D721Med (cell line): Measurements from ENCODE around the gene BRD4.

Source experiments
- DNase-seq: peaks from one replicate; pipeline ENCODE4 v3.0.0; 2011; ENCODE audit warnings: low spot score; ENCODE audit not compliant: insufficient read length
- FAIRE-seq: peaks from 2 replicates; lab custom pipeline; 2011; peaks lifted over from hg19 to GRCh38; lab: Jason Lieb, UNC
- TF ChIP-seq, protein P1 (sequence below): IDR thresholded peaks from 2 replicates; pipeline ENCODE4 v1.5.1; 2012; ENCODE audit warnings: mild to moderate bottlenecking, control low read depth; ENCODE audit not compliant: insufficient read depth; ENCODE audit errors: missing control alignments

The BRD4 gene

DNA sequence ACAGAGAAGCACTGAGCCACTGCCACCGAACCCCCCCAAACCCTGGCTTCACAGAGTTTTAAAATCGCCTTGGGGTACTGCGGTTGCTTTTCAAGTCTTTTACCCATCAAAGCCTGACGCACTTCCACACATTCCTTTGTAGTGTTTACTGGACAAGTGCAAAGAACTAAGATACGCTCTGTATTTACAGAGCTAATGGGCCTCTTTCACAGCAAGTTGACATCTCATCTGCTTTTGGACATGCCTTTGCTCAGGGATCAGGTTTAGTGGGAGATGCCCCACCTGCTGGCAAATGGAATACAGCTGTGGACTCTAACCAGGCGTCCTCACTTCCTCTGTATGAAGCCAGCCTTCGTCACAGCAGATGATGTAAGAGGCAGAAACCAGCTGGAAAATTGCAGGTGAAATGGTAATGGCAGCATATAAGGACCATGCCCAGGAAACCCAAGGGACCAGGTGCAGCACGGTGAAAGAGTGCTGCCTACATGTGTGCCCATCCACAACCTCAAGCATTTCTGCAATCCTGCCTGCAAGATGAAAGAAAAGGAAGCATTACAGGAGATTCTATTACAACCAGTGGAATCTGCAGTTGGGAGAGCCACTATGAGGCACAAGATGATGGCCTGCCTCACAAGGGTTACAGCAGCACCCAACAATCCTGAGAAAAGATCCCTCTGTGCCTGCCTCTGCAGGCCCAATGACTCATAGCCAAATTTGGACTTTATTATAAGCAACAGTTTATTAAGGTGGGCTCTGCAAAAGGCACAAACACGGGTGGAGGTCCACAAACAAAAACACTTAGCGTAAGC, 34.7 kb downstream of the BRD4 start:
- TF ChIP-seq, protein P1, sequence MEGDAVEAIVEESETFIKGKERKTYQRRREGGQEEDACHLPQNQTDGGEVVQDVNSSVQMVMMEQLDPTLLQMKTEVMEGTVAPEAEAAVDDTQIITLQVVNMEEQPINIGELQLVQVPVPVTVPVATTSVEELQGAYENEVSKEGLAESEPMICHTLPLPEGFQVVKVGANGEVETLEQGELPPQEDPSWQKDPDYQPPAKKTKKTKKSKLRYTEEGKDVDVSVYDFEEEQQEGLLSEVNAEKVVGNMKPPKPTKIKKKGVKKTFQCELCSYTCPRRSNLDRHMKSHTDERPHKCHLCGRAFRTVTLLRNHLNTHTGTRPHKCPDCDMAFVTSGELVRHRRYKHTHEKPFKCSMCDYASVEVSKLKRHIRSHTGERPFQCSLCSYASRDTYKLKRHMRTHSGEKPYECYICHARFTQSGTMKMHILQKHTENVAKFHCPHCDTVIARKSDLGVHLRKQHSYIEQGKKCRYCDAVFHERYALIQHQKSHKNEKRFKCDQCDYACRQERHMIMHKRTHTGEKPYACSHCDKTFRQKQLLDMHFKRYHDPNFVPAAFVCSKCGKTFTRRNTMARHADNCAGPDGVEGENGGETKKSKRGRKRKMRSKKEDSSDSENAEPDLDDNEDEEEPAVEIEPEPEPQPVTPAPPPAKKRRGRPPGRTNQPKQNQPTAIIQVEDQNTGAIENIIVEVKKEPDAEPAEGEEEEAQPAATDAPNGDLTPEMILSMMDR: no peak
- no peak for DNase-seq
- FAIRE-seq: no peak

DNA sequence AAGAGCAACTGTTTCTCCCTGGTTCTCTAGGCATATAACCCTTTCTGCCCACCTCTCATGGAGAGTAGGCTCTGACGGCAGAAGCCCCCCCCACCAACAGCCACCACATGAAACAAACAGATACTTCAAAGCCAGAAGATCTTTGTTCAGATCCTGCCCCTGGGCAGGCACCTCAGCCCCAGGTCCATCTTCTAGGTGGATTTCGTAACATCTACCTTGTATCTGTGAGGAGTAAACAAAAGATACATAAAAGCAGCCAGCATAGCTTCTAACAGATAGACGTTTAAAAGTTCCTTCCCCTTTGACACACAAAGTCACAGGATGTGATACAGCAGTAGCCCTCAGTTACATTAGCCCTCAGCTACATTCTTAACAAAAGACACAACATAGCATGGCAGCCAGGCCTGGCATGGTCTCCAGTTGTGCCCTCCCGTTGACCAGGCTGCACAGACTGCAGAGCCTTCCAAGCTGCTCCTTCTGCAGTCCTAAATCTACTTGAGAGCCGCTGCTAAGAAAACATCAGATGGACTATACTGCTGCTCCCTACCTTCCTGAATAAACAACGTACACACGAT, 35.4 kb downstream of the BRD4 start:
- no peak for DNase-seq
- TF ChIP-seq, protein P1: no peak
- FAIRE-seq: no peak

DNA sequence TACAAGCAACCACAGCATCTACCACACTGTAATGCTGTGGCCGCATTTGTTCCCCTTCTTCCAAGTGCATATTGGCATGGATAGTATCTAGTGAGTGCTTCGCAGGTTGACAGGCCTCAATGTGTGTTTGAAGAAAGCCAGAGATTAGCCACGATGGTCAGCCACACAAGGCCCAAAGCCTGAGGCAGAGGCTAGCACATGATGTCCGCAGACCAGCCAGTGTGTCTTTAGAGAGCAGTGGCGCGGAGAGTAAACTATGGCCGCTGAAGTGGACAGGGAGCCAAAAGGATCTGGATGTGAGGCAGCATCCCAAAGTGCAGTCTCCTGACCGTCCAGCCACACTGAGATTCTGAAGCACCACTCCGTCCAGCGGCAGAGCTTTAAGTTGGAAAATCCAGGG, 36.0 kb downstream of the BRD4 start:
- FAIRE-seq (no peak), DNase-seq (no peak)
- TF ChIP-seq, protein P1: no peak

DNA sequence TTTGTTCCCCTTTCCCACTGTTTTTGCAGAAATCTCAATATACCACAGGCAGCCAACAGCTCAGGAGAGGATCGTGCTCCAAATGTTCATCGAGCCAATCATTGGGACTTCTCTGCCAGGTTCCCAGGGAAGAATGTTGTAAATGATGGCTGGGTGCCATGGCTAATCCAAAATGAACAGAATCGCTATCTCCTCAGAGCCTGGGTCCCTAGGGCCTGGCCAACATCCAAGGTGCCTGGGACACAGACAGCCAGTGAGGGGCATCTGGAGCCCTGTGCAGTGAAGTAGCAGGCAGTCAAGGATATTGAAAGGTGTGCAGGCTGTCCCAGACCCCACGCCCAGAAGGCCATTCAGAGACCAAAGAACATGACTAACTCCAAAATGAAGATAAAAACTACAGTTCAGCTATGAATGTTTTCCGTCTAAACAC, 37.8 kb downstream of the BRD4 start:
- DNase-seq: no peak
- TF ChIP-seq, protein P1: no peak
- no peak for FAIRE-seq

DNA sequence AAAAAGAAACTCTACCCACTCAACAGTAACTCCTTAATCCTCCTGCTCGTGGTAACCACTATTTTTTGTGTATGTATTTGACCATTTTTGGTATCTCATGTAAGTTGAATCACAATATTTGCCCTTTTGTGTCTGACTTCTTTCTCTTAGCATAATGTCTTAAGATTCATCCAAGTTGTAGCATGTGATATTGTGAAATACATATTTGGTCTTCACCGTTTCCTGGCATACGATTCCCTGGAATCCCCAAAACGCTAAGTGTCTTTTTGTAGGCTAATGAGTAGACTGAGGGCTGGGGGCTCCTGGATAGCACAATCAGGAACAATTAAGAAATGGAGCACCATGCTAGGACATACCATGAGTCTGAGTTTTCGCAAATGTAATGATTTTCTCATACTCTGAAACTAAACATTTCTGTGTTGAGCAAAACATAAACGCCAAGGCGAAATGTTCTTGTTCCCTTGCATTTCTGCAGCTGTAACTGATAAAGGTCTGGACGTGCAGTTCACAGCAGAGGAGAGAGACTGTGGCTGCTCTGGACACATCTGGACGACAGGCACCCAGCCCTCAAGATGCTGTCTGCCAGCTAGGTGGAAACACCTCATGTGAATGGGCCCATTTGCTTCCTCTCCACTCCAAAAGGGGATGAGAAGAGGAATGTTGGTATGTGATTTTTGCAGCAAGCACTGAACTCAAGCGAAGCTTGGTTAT, 38.4 kb downstream of the BRD4 start:
- FAIRE-seq: no peak
- TF ChIP-seq, protein P1: no peak

DNA sequence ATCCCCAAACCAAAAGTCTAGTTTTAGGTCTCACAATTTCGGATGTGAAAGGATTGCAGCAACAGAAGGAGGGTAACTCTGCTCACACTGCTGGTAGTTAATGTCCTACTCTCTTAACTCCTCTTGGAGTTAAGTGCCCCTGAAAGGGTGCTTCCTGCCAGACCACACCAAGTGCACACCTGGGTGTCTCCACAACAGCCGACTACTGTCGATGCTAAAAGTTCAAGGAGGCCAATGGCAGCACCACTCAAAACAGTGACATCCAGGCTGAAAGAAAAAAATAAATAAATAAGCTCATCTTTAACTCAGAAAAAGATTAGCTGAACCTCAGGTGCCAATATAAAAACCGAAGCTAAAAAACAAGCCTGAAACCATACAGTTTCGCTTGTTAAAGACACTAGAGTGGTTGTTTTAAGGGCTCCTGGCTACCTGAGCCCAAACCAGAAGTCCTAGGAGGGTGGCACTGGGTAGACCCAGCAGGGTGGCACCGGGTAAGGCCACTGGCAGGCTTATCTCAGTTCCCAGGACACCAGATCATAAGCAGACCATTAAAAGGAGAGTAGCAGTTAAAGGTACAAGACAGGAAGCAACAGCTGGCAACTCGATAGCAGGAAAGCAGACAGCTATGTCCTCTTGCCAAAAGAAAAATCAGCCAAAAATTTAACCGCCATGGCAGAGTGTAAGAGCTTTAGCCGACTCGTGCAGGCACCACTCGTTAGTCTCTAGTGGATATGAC, 39.3 kb downstream of the BRD4 start:
- TF ChIP-seq, protein P1: no peak
- FAIRE-seq (no peak), DNase-seq (no peak)

More for the DNA sequence above, 38.4 kb downstream of the BRD4 start:
- DNase-seq: no peak
